GM18868 (cell line): ENCODE measurements around the gene C2CD4C.
"Not testable (repeated sequence)": the region's sequence is repeated elsewhere in the genome, so short reads cannot be mapped to it uniquely, and the experiment has no call there.

Experiments used
- ATAC-seq: cut with Tn5 transposase; IDR thresholded peaks from one replicate; pipeline ENCODE4 v1.9.1; 2021; ENCODE audit warnings: mild to moderate bottlenecking, moderate library complexity; ENCODE audit not compliant: unreplicated experiment

The C2CD4C gene

DNA sequence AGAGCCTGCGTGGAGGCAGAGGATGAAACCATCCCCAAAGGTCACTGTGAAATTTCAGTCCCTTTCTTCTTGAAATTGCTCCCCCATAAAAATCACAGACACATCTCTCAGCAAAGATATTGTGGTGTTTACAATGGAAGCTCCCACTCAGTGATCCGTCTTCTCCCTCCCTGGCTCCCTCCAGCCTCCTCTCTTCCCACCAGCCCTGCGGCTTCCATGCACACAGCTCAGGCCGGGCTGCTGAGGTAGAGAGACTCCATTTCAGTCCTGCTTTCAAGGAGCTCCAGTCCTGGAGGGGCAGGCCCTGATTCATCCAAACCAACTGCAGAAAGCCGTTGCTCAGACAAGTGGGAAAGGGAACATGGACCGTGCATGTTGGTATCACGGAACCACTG, 40.3 kb downstream of the C2CD4C start:
- no peak for ATAC-seq

DNA sequence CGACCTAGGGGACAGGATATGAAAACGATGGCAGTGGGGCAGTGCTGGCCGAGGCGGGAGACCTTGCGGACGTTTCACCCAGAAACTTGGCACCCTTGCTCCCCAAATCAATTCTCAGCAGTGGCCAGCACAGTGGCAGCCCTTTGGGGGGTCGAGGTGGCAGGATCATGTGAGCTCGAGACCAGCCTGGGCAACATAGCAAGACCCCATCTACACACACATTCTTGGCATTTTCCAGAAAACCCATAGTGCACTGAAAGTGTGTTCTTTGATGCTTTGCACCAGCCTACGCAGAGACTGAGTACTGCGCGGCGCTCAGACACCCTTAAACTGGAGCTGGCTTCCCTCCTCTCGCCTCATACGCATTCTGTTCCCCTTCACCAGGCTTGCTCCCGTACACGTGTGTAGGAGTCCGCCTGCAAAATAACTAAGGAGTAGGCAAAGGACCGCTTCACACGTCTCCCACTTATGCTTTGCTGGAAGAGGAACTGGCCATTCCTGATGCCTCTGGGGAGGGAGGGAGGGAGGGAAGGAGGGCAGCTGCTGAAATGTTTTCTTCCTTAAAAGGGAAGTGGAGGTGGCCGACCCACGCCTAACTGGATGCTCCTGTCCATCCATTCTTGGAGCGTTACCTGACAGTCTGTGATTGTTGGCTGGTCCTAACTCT, 40.9 kb downstream of the C2CD4C start:
- ATAC-seq: no peak

DNA sequence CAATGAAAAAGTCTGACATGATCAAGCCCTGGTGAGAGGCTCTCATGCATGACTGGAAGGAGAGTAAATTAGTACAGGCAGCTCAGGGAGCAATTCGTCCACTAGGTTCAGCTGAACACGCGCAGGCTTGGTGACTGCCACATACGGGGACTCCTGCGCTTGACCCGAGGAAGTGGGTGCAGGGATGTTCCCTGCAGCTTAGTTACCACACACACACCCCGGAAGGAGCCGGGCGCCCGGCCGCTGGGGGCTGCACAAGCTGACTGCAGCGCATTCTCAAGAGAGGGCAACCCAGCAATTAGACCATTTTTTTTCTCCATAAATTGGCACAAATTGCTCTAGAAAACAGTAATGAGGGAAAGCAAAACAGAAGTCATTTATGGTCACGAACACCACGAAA, 41.4 kb downstream of the C2CD4C start:
- no peak for ATAC-seq

DNA sequence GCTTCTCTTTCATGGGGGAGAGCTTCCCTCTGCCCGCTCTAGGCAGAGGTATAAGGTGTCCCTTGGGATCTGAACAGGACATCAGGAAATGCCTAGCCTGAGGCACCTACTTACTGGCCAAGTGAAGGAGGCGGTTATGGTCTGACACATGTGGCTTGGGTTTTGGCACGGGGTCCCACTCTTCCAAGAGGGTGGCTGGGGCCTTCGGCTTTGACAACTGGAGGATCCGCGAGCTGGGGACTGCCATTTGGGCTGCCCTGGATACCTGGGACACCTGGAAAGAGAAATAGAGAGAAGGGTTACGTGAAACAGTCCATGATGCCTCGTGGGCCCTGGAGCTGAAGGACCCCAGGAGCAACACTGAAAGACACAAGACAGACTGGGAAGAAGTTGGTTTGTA, 42.0 kb downstream of the C2CD4C start:
- ATAC-seq: no peak

DNA sequence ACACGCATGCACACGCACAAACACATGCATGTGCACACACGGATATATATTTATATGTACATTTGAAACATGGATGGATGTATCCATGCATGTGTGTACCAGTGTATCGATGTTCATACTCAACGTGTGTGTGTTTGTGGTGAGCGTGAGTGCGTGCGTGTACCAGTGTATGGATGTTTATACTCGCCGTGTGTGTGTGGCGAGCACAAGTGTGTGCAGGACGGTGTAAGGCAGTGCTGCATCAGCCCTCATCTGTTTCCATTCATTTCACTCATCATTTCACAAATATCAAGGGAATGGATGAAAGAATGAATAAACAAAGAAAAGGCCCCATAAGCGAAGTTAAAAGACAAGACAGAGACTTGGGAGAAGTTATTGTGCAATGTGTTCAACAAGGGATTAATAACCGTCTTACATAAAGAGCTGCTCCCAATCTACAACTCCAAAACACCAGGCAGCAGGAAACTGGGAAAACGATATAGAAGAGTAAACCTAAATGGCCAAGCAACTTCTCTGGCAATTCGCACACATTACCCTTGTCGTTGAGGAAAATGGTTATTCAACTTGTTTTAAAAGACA, 42.7 kb downstream of the C2CD4C start:
- ATAC-seq: no peak

DNA sequence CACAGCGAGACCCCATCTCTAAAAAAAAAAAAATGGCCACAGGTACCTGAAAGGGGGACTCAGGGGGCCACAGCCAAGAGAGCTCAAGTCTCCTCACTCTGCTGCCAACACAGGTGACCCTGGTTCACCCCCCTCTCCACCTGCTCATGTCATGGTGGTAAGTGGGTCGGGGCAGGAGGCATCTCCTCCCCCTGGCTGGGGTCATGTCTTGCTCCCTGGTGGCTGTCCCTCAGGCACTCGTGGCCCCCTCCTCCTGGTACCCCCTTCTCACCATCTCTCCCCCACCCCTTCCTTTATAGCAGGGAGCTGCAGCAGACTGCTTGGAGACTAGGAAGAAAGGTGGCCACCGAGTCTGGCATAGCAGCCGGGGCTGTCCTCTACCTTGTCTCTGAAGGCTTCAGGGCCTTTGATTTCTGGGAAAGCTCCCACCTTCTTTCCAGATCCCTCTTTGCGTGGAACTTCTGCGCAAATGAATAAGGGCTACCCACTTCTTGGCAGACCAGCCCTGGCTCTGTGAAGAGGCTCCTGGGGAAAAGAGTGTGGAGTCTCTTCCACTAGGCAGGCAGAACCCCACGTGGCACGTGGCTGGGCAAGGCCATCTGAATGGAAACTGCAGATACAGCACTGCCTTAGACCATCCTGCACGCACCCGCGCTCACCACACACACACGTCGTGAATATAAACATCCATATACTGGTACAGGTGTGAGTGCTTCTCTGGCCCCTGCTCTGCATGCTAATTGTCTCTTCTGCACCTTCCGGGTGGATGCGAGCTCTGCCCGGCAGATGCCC, 44.3 kb downstream of the C2CD4C start:
- ATAC-seq: no peak

DNA sequence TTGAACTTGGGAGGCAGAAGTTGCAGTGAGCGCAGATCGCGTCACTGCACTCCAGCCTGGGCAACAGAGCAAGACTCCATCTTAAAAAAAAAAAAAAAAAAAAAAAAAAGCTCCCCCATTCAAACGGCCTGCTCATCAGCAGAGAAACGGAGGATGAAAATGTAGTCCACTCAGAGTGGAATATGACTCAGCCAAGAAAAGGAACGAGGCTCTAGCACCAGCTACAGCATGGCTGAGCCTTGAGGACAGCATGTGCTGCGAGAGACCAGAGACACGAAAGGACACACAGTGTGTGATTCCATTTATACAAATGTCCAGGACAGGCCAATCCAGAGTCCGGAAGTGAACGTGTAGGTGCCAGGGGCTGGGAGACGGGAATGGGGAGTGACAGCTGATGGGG, 46.3 kb downstream of the C2CD4C start:
- no peak for ATAC-seq

DNA sequence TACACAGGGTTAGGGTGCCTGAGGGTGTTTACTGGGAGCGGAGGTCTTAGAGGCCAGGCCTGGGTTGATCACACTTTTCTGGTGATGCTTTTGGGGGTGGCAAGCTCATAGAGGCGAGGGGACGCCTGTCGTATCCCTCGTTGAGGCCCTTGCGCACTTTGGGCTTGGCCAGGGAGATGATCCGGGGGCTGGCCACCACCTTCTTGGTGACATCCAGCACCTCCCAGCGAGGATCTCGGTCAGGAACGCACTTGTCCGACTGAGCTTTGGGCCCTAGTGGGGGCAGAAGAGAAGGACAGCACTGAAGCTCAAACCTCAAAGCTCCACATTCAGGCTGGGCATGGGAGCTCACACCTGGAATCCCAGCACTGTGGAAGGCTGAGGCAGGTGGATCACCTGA, 46.8 kb downstream of the C2CD4C start:
- ATAC-seq: no peak

DNA sequence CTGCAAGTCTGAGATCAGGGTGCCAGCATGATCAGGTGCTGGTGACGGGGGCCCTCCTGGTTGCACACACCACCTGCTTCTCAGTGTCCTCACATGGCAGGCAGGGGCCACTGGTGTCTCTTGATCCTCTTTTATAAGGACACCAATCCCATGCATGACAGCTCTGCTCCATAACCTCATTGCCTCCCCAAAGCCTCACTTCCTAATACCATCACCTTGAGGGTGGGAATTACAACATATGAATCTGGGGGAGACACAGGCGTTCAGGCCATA, 49.4 kb downstream of the C2CD4C start:
- ATAC-seq: no peak

DNA sequence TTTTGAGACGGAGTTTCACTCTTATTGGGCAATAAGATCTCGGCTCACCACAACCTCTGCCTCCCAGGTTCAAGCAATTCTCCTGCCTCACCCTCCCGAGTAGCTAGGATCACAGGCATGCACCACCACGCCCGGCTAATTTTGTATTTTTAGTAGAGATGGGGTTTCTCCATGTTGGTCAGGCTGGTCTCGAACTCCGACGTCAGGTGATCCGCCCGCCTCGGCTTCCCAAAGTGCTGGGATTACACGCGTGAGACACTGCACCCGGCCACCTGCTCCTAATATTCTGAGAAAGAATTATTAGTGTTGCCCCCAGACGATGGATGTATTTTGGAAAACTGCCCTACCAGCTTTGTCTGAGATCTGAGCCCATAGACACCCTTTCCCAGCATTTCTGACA, 53.4 kb downstream of the C2CD4C start:
- not testable (repeated sequence) for ATAC-seq
